Tibial nerve (tissue), 4 donors: ENCODE measurements around the gene MICALL2. TPM values are rescaled to one million over a fixed set of nuclear protein-coding genes. Genes with fewer than 3 reads are reported as not detected.

ENCODE experiments used
- DNase-seq, 2 donors: peaks; one replicate each; pipeline ENCODE4 v3.0.0-alpha.2; 2019; ENCODE audit warnings: low spot score in 2 of 2
- H3K27ac ChIP-seq, 4 donors: fragments of 200-600 bp; sonication (generic) in 3 of 4; one replicate each; pipeline ENCODE4 v1.5.1; 2017 to 2019; ENCODE audit warnings: mild to moderate bottlenecking in 1 of 4
- H3K27me3 ChIP-seq, 2 donors: fragments of 200-600 bp; sonication (generic) in 1 of 2; one replicate each; pipeline versions ENCODE4 v1.5.1 to v1.6.0; 2017 to 2019
- H3K36me3 ChIP-seq, 3 donors: fragments of 200-600 bp; sonication (generic); one replicate each; pipeline ENCODE4 v1.5.1; 2018 to 2019
- H3K4me1 ChIP-seq, 4 donors: fragments of 200-600 bp; sonication (generic) in 3 of 4; one replicate each; pipeline ENCODE4 v1.5.1; 2017 to 2019
- H3K4me3 ChIP-seq, 4 donors: fragments of 200-600 bp; sonication (generic) in 3 of 4; one replicate each; pipeline ENCODE4 v1.5.1; 2017 to 2019; ENCODE audit warnings: mild to moderate bottlenecking in 1 of 4, moderate library complexity in 1 of 4
- H3K9me3 ChIP-seq, 4 donors: fragments of 200-600 bp; sonication (generic) in 3 of 4; one replicate each; pipeline ENCODE4 v1.5.1; 2017 to 2019
- EP300 ChIP-seq, 2 donors: sonication (generic); formaldehyde crosslinking; IDR thresholded peaks; one replicate each; pipeline ENCODE4 v1.6.1; 2017; ENCODE audit warnings: antibody characterized with exemption in 2 of 2, mild to moderate bottlenecking in 1 of 2
- POLR2A ChIP-seq, 2 donors: fragments of 450-650 bp; IDR thresholded peaks; one replicate each; pipeline ENCODE4 v1.6.1; 2017; ENCODE audit warnings: antibody characterized with exemption in 2 of 2, mild to moderate bottlenecking in 2 of 2, moderate library complexity in 2 of 2
- WGBS, 2 donors: methylation state at CpG; one replicate each; pipeline ENCODE4 v1.1.5; 2018; 5-methylcytosine and 5-hydroxymethylcytosine counted together
- total RNA-seq, 4 donors: library from RNA; depleted of rRNA; stranded (reverse); fragments of >200 nt; gene quantifications; one replicate each; pipeline ENCODE4 v1.1.0, GENCODE V29; 2016
- TF ChIP-seq, protein P1 (sequence below), 5 experiments: fragments of 200-600 bp in 3 of 5; fragments of 450-650 bp in 2 of 5; sonication (generic) in 3 of 5; IDR thresholded peaks; one replicate each; pipeline ENCODE4 v1.5.1; 2016 to 2019; ENCODE audit warnings: antibody characterized with exemption in 5 of 5, mild to moderate bottlenecking in 3 of 5, moderate library complexity in 2 of 5

Gene MICALL2
- total RNA-seq, 4 donors from 2014 or later = 67.6 to 153 (median 104) TPM

DNA sequence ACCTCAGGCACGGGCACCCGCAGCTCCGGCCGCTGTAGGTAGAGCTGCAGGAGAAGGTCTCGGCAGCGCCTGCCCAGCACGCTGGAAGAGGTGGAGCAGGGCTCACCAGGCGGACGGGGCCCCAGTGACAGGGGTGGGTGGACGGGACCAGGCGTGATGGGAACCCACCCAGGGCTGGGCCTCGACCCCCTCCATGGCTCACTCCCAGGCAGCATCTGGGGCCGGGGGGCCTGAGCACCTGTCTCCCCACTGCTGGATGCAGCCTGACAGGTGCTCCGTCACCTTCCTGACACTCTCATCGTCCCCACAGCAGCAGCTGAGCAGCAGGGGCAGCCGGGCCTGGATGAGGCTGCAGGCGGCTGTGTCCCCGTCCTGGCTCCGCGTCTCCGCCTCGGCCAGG is 16.7 kb upstream of the MICALL2 start:
- H3K36me3 ChIP-seq = peaks cover 6 to 100% (median 42%) of the 10 kb centered on the region in 3 donors
- no peak for DNase-seq
- TF ChIP-seq EP300 (IDR thresholded peaks at IDR 0.05) (no peak), POLR2A (IDR thresholded peaks at IDR 0.05) (no peak)
- TF ChIP-seq, protein P1, sequence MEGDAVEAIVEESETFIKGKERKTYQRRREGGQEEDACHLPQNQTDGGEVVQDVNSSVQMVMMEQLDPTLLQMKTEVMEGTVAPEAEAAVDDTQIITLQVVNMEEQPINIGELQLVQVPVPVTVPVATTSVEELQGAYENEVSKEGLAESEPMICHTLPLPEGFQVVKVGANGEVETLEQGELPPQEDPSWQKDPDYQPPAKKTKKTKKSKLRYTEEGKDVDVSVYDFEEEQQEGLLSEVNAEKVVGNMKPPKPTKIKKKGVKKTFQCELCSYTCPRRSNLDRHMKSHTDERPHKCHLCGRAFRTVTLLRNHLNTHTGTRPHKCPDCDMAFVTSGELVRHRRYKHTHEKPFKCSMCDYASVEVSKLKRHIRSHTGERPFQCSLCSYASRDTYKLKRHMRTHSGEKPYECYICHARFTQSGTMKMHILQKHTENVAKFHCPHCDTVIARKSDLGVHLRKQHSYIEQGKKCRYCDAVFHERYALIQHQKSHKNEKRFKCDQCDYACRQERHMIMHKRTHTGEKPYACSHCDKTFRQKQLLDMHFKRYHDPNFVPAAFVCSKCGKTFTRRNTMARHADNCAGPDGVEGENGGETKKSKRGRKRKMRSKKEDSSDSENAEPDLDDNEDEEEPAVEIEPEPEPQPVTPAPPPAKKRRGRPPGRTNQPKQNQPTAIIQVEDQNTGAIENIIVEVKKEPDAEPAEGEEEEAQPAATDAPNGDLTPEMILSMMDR (IDR thresholded peaks at IDR 0.05) = no peak
- no peaks in the 10 kb centered on the region for H3K9me3 ChIP-seq
- peaks cover 0 to 14% (median 4%) of the 10 kb centered on the region in 4 donors for H3K4me1 ChIP-seq
- H3K4me3 ChIP-seq = no peak overlapping the region
- no peaks in the 10 kb centered on the region for H3K27me3 ChIP-seq
- 88 to 96% methylated on average over 10 to 21 of the region's 22 CpGs for WGBS, 2 donors
- no peak overlapping the region for H3K27ac ChIP-seq

DNA sequence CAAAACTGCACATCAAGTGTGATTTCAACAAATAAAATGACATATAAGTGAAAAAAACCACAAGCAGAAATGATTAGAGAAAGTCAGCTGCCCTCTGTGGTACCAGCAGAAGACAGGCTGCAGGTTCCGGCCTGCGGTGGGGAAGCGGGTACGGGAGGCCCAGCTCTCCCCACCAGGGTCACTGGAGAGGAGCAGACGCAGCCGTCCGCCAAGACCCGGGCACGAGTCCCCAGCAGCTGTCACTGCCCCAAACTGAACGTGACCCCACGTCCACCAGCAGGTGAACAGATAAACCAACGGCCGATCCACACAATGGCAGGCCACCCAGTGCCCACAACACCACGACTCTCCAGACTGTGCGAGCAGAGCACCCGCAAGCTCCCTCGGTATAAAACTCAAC is 16.1 kb upstream of the MICALL2 start:
- Histone ChIP-seq H3K36me3 (peaks cover 6 to 100% (median 44%) of the 10 kb centered on the region in 3 donors), H3K27ac (no peak overlapping the region), H3K4me3 (no peak overlapping the region), H3K9me3 (no peaks in the 10 kb centered on the region), H3K27me3 (no peaks in the 10 kb centered on the region), H3K4me1 (peaks cover 0 to 14% (median 4%) of the 10 kb centered on the region in 4 donors)
- no peak for TF ChIP-seq POLR2A (IDR thresholded peaks at IDR 0.05)
- TF ChIP-seq, protein P1 (IDR thresholded peaks at IDR 0.05) = no peak
- TF ChIP-seq EP300 (IDR thresholded peaks at IDR 0.05) = no peak
- WGBS, 2 donors = 93 to 95% methylated on average over 17 of the region's 17 CpGs
- no peak for DNase-seq

DNA sequence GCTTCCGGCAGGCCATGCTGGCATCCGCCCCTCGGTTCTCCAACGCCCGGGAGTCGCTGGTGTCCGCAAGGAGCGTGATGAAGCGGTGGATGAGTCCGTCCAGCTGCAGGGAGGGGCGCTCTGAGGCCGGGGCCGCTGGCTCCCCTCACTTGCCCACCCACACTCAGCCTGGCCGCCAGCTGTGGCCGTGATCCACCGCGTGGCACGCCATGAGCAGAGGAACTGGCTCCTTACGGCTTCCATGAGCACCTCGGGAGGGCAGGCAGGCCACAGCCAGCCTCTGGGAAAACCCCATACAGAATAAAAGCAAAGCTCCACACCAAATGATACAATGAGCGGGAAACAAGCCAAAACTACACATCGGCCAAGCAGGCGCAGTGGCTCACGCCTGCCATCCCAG is 15.5 kb upstream of the MICALL2 start:
- TF ChIP-seq POLR2A (IDR thresholded peaks at IDR 0.05) = no peak
- TF ChIP-seq, protein P1 (IDR thresholded peaks at IDR 0.05) = no peak
- TF ChIP-seq EP300 (IDR thresholded peaks at IDR 0.05) = no peak
- no peaks in the 10 kb centered on the region for H3K9me3 ChIP-seq
- 75 to 84% methylated on average over 13 to 21 of the region's 24 CpGs for WGBS, 2 donors
- DNase-seq = no peak
- H3K27me3 ChIP-seq = no peaks in the 10 kb centered on the region
- no peak overlapping the region for H3K4me3 ChIP-seq
- H3K27ac ChIP-seq = no peak overlapping the region
- H3K4me1 ChIP-seq = peaks cover 0 to 16% (median 4%) of the 10 kb centered on the region in 4 donors
- peaks cover 6 to 100% (median 45%) of the 10 kb centered on the region in 3 donors for H3K36me3 ChIP-seq

DNA sequence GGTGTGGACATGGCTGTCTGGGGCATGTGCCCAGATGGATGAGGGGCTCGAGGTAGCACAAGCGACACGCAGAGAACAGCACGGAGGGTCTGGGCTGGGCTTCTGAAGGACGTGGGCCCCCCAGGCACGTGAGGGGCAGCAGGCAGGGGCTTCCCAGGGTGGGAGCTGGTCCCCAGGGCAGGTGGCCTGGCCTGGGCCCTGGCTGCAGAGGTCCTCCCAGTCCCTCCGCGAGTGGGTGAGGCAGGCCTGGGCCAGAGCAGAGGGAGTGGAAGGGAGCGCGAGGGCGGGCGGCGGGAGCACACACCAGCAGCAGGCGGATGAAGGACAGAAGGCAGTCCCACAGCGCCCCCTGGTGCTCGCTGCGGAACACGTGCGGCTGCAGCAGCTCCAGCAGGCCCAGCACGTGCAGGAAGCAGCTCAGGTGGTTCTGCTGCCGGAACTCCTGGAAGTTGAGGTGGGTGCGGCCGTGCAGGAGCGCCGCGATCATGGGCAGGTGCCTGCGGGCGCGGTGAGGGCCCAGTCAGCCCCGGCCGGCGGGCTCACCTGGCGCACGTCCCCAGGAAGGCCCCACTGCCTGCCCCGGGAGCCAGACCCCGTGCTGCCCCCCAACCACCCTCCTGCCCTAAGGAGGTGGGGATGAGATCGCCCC is 14.7 kb upstream of the MICALL2 start:
- Histone ChIP-seq H3K9me3 (no peaks in the 10 kb centered on the region), H3K4me1 (peaks cover 0 to 24% (median 4%) of the 10 kb centered on the region in 4 donors), H3K36me3 (peaks cover 6 to 100% (median 40%) of the 10 kb centered on the region in 3 donors), H3K4me3 (no peak overlapping the region), H3K27ac (peak overlapping the region in 2 of 4 donors; percentile 41 to 43), H3K27me3 (no peaks in the 10 kb centered on the region)
- 35 to 47% methylated on average over 19 to 30 of the region's 37 CpGs for WGBS, 2 donors
- TF ChIP-seq, protein P1 (IDR thresholded peaks at IDR 0.05) = peak; percentile 87 to 98 (median 90)
- no peak for TF ChIP-seq POLR2A (IDR thresholded peaks at IDR 0.05)
- peak in 1 of 2 donors; percentile 49 for TF ChIP-seq EP300 (IDR thresholded peaks at IDR 0.05)
- DNase-seq = peak; percentile 73 to 74

DNA sequence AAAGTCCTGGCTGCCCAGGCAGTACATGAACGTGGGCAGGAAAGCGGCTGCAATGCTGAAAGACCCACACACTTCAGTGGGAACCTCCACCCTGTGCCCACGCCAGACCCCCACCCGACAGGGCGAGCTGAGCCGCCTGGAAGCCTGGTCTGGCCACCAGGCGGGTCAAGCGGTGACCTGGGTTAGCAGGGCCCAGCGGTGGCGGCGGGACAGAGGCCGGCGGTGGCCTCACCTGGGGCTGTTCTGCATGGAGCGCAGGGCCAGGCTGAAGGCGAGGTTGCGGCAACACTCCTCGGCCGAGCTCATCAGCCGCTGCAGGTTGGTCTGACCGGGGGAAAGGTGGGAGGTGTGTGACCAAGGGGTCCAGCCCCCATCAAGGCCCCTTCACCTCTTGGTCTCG is 11.6 kb upstream of the MICALL2 start:
- H3K9me3 ChIP-seq = no peaks in the 10 kb centered on the region
- no peak for TF ChIP-seq EP300 (IDR thresholded peaks at IDR 0.05)
- no peak for TF ChIP-seq POLR2A (IDR thresholded peaks at IDR 0.05)
- TF ChIP-seq, protein P1 (IDR thresholded peaks at IDR 0.05) = no peak
- H3K4me3 ChIP-seq = no peak overlapping the region
- WGBS, 2 donors = 92 to 100% methylated on average over 2 to 21 of the region's 21 CpGs
- no peaks in the 10 kb centered on the region for H3K27me3 ChIP-seq
- H3K36me3 ChIP-seq = peaks cover 0 to 77% (median 21%) of the 10 kb centered on the region in 3 donors
- no peak for DNase-seq
- peaks cover 0 to 40% (median 19%) of the 10 kb centered on the region in 4 donors for H3K4me1 ChIP-seq
- H3K27ac ChIP-seq = peak overlapping the region in 1 of 4 donors; percentile 94
